Dendritic cell treated with granulocyte-macrophage colony-stimulating factor and Interleukin-4, amounts not matched to agents 40 ng/mL and 50 ng/mL, for 4 days (primary cell): Measurements from ENCODE around the gene LRP5.
"Not testable (repeated sequence)": the region's sequence is repeated elsewhere in the genome, so short reads cannot be mapped to it uniquely, and the experiment has no call there.

Experiments
- H3K27ac Mint-ChIP-seq: one replicate; pipeline ENCODE4 v1.8.0; 2022; ENCODE audit warnings: mild to moderate bottlenecking, mixed read lengths
- H3K27me3 Mint-ChIP-seq: one replicate; pipeline ENCODE4 v1.8.0; 2022; ENCODE audit warnings: mild to moderate bottlenecking, mixed read lengths
- H3K36me3 Mint-ChIP-seq: one replicate; pipeline ENCODE4 v1.8.0; 2022; ENCODE audit warnings: low read depth, mixed read lengths
- H3K4me1 Mint-ChIP-seq: one replicate; pipeline ENCODE4 v1.8.0; 2022; ENCODE audit warnings: low read depth, mixed read lengths
- H3K4me3 Mint-ChIP-seq: one replicate; pipeline ENCODE4 v1.8.0; 2022; ENCODE audit warnings: mild to moderate bottlenecking, moderate library complexity, mixed read lengths
- H3K9me3 Mint-ChIP-seq: one replicate; pipeline ENCODE4 v1.8.0; 2022; ENCODE audit warnings: mixed read lengths
- intact Hi-C: fragments of 100-400 bp; cut with micrococcal nuclease; formaldehyde crosslinking; loops from one replicate; pipeline ENCODE4 v1.15.0; 2022

Gene LRP5

DNA sequence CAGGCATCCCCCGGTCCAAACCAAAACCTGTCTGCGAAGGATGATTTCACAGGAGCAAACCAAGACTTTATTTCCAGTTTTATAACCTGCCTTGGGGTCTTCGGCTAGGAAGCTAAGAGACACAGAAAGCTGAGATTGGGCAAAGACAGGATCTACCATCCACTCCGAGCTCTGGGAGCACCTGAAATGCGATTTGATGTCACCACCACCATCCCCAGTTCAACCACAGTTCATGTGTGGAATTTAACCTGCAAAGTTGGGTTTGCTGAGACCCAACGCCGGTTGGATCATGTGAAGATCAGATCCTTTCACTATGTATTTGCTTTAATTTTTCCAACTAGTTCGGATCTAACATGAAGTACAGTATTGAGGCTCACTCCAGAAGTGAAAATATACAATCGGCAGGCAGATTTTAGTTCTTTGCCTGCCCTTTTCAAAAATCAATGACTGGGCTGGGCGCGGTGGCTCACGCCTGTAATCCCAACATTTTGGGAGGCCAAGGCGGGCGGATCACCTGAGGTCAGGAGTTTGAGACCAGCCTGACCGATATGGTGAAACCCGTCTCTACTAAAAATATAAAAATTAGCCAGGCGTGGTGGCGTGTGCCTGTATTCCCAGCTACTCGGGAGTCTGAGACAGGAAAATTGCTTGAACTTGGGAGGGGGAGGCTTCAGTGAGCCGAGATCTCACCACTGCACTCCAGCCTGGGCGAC is 39.2 kb upstream of the LRP5 start:
- Mint-ChIP-seq H3K27ac (peak overlapping the region; percentile 100), H3K27me3 (no peaks in the 10 kb centered on the region), H3K4me1 (peaks cover 56% of the 10 kb centered on the region), H3K9me3 (no peaks in the 10 kb centered on the region), H3K4me3 (peak overlapping the region; percentile 99), H3K36me3 (peaks cover 10% of the 10 kb centered on the region)
- intact Hi-C loops: loop anchor here (10.0 kb wide), 1 partner anchor 58 kb away; the partner anchor contains the start of gene KMT5B

DNA sequence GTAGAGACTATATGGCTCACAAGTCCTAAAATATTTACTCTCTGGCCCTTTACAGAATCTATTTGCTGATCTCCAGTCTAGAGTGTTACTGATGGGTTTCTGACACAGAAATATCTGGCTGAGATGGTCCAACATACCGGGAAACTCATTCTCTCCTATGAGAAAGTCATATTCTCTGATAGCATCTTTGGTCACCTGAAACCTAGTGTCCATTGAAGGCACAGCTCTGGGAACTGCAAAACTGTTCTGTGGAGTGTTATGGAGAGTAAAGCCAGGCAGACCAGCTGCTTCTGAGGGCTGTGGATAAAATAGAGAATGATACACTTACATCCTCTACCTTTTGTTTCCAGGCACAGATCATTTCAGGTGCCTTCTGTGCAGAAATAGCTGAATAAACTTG is 38.1 kb upstream of the LRP5 start:
- Mint-ChIP-seq H3K9me3 (no peaks in the 10 kb centered on the region), H3K4me3 (no peak overlapping the region), H3K27ac (peak overlapping the region; percentile 100), H3K36me3 (peaks cover 8% of the 10 kb centered on the region), H3K27me3 (no peaks in the 10 kb centered on the region), H3K4me1 (peaks cover 45% of the 10 kb centered on the region)
- intact Hi-C loops: loop anchor here (10.0 kb wide), 1 partner anchor 60 kb away; the partner anchor contains the start of gene KMT5B

- H3K9me3 Mint-ChIP-seq: no peaks in the 10 kb centered on the region
Measured at GRCh38 chr11:68275721-68276507, 36.5 kb upstream of the LRP5 start.

GRCh38 chr11:68276861-68277260 is 35.5 kb upstream of the LRP5 start:
- Mint-ChIP-seq H3K27me3 (no peaks in the 10 kb centered on the region), H3K27ac (no peak overlapping the region), H3K4me1 (peaks cover 20% of the 10 kb centered on the region), H3K9me3 (no peaks in the 10 kb centered on the region), H3K36me3 (peaks cover under 1% of the 10 kb centered on the region), H3K4me3 (no peak overlapping the region)
- intact Hi-C loops: loop anchor here (10.0 kb wide), 1 partner anchor 62 kb away; the partner anchor contains the start of gene KMT5B

More at GRCh38 chr11:68275721-68276507, 36.5 kb upstream of the LRP5 start:
- no peak overlapping the region for H3K4me3 Mint-ChIP-seq
- intact Hi-C loops: loop anchor here (10.0 kb wide), 1 partner anchor 61 kb away; the partner anchor contains the start of gene KMT5B
- H3K36me3 Mint-ChIP-seq: peaks cover 8% of the 10 kb centered on the region
- no peaks in the 10 kb centered on the region for H3K27me3 Mint-ChIP-seq
- H3K27ac Mint-ChIP-seq: no peak overlapping the region
- H3K4me1 Mint-ChIP-seq: peaks cover 29% of the 10 kb centered on the region

DNA sequence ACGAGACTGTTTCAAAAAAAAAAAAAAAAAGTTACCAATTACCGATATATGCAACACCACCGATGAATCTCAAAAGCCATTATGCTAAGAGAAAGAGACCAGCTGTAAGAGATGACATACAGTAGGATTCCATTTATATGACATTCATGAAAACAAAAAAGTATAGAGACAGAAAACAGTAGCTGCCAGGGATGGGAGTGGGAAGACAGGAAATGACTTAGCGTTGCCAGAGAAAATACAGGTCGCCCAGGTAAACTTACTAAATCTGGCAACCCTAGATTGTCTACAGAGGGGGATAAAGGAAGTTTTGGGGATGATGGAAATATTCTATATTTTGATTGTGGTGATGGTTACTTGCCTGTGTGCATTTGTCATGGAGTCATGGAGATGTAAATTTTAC is 32.7 kb upstream of the LRP5 start:
- Mint-ChIP-seq H3K9me3 (peaks cover 5% of the 10 kb centered on the region), H3K27me3 (peaks cover 6% of the 10 kb centered on the region), H3K36me3 (no peaks in the 10 kb centered on the region), H3K4me3 (no peak overlapping the region), H3K27ac (no peak overlapping the region), H3K4me1 (peaks cover 15% of the 10 kb centered on the region)
- intact Hi-C loops: loop anchor here (10.0 kb wide), 1 partner anchor 65 kb away; the partner anchor contains the start of gene KMT5B

DNA sequence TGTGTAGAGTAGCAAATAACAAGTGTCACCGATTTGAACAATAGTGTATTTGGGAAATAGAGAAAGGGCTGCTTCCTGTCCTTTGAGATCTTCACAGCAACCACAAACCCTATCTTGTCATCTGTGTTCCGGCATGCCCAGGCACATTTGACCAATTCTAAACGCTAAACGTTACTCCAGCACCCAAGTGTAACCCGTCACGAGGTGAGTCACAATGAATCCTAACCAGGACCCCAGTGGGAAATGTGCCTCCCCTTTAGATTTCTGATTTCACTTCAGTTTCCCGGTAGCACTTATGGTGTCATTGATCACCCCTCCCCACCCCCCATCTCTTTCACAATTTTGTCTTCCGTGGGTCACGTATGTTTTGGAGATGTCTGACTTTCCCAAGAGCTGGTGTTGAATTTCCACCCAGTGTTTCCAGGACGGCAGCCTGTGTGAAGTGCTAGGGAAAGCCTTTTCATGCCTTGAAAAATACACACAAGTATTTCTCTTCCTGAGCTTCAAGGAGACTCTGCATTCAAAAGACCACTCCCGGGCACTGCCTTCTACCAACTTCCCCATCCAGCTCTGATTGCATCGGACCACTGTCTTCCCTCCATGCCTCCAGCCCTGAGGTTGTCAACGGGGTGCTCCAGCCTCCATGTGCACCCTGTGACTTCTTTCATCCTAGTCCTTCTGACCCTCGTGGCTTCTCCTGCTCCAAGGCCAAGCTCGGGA is 30.1 kb upstream of the LRP5 start:
- intact Hi-C loops: no loop called here
- Mint-ChIP-seq H3K9me3 (peaks cover 9% of the 10 kb centered on the region), H3K27me3 (peaks cover 6% of the 10 kb centered on the region), H3K4me1 (peaks cover 15% of the 10 kb centered on the region), H3K27ac (peak overlapping the region; percentile 42), H3K36me3 (no peaks in the 10 kb centered on the region), H3K4me3 (peak overlapping the region; percentile 28)

GRCh38 chr11:68282861-68283230 is 29.5 kb upstream of the LRP5 start:
- Mint-ChIP-seq H3K4me1 (peaks cover 15% of the 10 kb centered on the region), H3K27ac (no peak overlapping the region), H3K4me3 (no peak overlapping the region), H3K27me3 (peaks cover 6% of the 10 kb centered on the region), H3K36me3 (no peaks in the 10 kb centered on the region), H3K9me3 (peaks cover 9% of the 10 kb centered on the region)
- intact Hi-C loops: no loop called here

GRCh38 chr11:68284588-68284987 is 27.8 kb upstream of the LRP5 start:
- H3K36me3 Mint-ChIP-seq, H3K27ac Mint-ChIP-seq, H3K27me3 Mint-ChIP-seq, intact Hi-C loops, H3K4me3 Mint-ChIP-seq: not testable (repeated sequence)
- Mint-ChIP-seq H3K4me1 (peaks cover 15% of the 10 kb centered on the region), H3K9me3 (peaks cover 12% of the 10 kb centered on the region)

DNA sequence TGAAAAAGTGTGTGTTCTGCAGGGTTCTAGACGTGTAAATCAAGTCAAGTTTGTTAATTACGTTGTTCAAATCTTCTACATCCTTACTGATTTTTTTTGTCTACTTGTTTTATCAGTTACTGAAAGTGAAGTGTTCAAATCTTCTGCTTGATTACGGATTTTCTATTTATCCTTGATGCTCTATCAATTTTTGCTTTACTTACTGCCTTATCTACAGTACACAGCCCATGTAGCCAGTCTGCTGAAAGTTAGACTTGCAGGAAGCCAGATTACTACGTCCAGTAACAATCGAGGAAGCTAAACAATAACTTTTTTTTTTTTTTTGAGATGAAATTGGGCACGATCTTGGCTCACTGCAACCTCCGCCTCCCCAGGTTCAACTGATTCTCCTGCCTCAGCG is 25.0 kb upstream of the LRP5 start:
- no peak overlapping the region for H3K27ac Mint-ChIP-seq
- H3K4me3 Mint-ChIP-seq: no peak overlapping the region
- H3K9me3 Mint-ChIP-seq: peaks cover 17% of the 10 kb centered on the region
- intact Hi-C loops: no loop called here
- H3K27me3 Mint-ChIP-seq: peaks cover 6% of the 10 kb centered on the region
- H3K4me1 Mint-ChIP-seq: peaks cover 9% of the 10 kb centered on the region
- H3K36me3 Mint-ChIP-seq: no peaks in the 10 kb centered on the region

DNA sequence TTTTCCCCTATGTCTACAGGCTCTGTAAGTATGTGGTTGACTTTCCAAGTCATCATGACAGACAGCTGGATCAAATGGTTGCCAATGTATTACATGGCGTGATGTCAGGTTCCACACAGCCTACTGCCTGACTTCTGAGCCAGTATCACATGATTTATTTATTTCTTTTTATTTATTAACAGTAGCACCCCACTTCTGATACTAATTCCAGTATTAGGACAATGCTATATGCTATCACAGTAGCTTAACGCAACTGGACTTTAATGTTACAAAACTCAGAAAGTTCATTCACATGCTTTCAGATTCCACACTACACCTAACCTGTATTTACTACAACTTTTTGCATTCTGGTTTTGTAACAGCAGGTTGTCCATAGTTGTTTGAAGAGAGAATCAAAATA is 22.9 kb upstream of the LRP5 start:
- Mint-ChIP-seq H3K4me3 (no peak overlapping the region), H3K27ac (no peak overlapping the region), H3K9me3 (peaks cover 15% of the 10 kb centered on the region), H3K36me3 (no peaks in the 10 kb centered on the region), H3K4me1 (peaks cover 11% of the 10 kb centered on the region), H3K27me3 (peaks cover 3% of the 10 kb centered on the region)
- intact Hi-C loops: no loop called here

- intact Hi-C loops: no loop called here
- H3K4me1 Mint-ChIP-seq: peaks cover 22% of the 10 kb centered on the region
- H3K9me3 Mint-ChIP-seq: peaks cover 8% of the 10 kb centered on the region
- H3K27ac Mint-ChIP-seq: no peak overlapping the region
- peaks cover 13% of the 10 kb centered on the region for H3K27me3 Mint-ChIP-seq
- no peaks in the 10 kb centered on the region for H3K36me3 Mint-ChIP-seq
- H3K4me3 Mint-ChIP-seq: no peak overlapping the region
Measured at GRCh38 chr11:68293708-68294107, 18.7 kb upstream of the LRP5 start.

DNA sequence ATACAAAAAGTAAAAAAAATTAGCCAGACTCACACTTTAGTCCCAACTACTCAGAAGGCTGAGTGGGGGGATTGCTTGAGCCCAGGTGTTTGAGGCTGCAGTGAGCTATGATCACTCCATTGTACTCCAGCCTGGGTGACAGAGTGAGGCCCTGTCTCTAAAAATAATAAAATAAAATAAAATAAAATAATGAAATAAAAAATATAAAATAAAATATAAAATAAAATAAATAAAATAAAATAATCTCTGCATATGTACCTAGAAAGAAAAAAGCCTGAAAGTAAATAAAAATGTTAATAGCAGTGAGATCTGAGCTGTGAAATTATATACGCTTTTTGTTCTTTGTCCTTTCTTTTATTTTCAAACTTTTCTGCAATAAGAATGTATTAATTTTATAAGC is 17.1 kb upstream of the LRP5 start:
- intact Hi-C loops: loop anchor here (5.0 kb wide), 1 partner anchor 78 kb away; no protein-coding TSS in a partner anchor
- peaks cover 28% of the 10 kb centered on the region for H3K4me1 Mint-ChIP-seq
- H3K27me3 Mint-ChIP-seq: peaks cover 20% of the 10 kb centered on the region
- no peaks in the 10 kb centered on the region for H3K9me3 Mint-ChIP-seq
- H3K4me3 Mint-ChIP-seq: no peak overlapping the region
- no peaks in the 10 kb centered on the region for H3K36me3 Mint-ChIP-seq
- no peak overlapping the region for H3K27ac Mint-ChIP-seq

DNA sequence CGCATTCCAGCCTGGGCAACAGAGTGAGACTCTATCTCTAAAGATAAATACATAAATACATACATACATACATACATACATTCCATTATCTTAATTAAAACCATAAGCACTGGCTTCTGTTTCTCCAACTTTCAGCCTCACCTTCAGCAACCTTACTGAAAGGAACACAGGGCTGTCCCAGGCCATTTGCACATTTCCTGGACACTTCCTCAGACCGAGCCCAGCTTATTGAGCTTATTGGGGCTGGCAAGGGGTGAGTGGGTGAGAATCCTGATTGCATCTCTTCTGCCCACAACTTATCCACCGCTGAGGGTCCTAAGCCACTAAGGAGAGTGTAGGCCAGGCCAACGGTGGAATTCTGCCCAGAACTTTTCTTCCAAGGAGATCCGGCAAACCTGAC is 16.5 kb upstream of the LRP5 start:
- intact Hi-C loops: loop anchor here (5.0 kb wide), 1 partner anchor 79 kb away; no protein-coding TSS in a partner anchor

More for the DNA sequence above, 16.5 kb upstream of the LRP5 start:
- Mint-ChIP-seq H3K4me1 (peaks cover 28% of the 10 kb centered on the region), H3K27ac (no peak overlapping the region), H3K4me3 (no peak overlapping the region), H3K9me3 (no peaks in the 10 kb centered on the region), H3K27me3 (peaks cover 20% of the 10 kb centered on the region), H3K36me3 (no peaks in the 10 kb centered on the region)
